GM21390 (cell line): ENCODE measurements around the gene UACA.
"Not testable (repeated sequence)": the region's sequence is repeated elsewhere in the genome, so short reads cannot be mapped to it uniquely, and the experiment has no call there.

Experiments used
- ATAC-seq: cut with Tn5 transposase; IDR thresholded peaks from one replicate; pipeline ENCODE4 v1.9.1; 2021; ENCODE audit not compliant: unreplicated experiment

The UACA gene

GRCh38 chr15:70629735-70630273 is 133.6 kb downstream of the UACA start:
- ATAC-seq, result no peak

GRCh38 chr15:70628549-70628896 is 134.8 kb downstream of the UACA start:
- ATAC-seq, result no peak

GRCh38 chr15:70627734-70628548 is 135.4 kb downstream of the UACA start:
- ATAC-seq, result no peak

GRCh38 chr15:70627322-70627721 is 136.0 kb downstream of the UACA start:
- no peak for ATAC-seq

GRCh38 chr15:70625438-70625837 is 137.9 kb downstream of the UACA start:
- no peak for ATAC-seq

GRCh38 chr15:70625011-70625410 is 138.3 kb downstream of the UACA start:
- no peak for ATAC-seq

GRCh38 chr15:70618929-70619328 is 144.4 kb downstream of the UACA start:
- ATAC-seq, result no peak

- no peak for ATAC-seq
Measured at GRCh38 chr15:70617911-70618287, 145.5 kb downstream of the UACA start.

GRCh38 chr15:70617076-70617910 is 146.1 kb downstream of the UACA start:
- no peak for ATAC-seq

GRCh38 chr15:70616311-70616756 is 147.0 kb downstream of the UACA start:
- not testable (repeated sequence) for ATAC-seq

GRCh38 chr15:70615435-70616310 is 147.7 kb downstream of the UACA start:
- ATAC-seq, result no peak

GRCh38 chr15:70614221-70614620 is 149.1 kb downstream of the UACA start:
- no peak for ATAC-seq

- no peak for ATAC-seq
Measured at GRCh38 chr15:70613271-70613670, 150.1 kb downstream of the UACA start.

GRCh38 chr15:70611286-70611685 is 152.1 kb downstream of the UACA start:
- ATAC-seq, result no peak

- ATAC-seq, result no peak
Measured at GRCh38 chr15:70610541-70610940, 152.8 kb downstream of the UACA start.

- no peak for ATAC-seq
Measured at GRCh38 chr15:70609889-70610288, 153.5 kb downstream of the UACA start.

- no peak for ATAC-seq
Measured at GRCh38 chr15:70608144-70608543, 155.2 kb downstream of the UACA start.

GRCh38 chr15:70605606-70606410 is 157.6 kb downstream of the UACA start:
- ATAC-seq, result no peak

- ATAC-seq, result no peak
Measured at GRCh38 chr15:70604666-70605315, 158.6 kb downstream of the UACA start.
